Liver (tissue), 3 donors: Measurements from ENCODE around the gene SERPINB4.

Experiments used
- CTCF ChIP-seq: fragments of 150-350 bp; IDR thresholded peaks from 2 replicates; pipeline ENCODE4 v1.5.1; 2017; ENCODE audit warnings: improper control_type of control experiment, low read depth, low read length; ENCODE audit not compliant: missing input control
- EGR1 ChIP-seq, 2 donors: IDR thresholded peaks; 2 replicates each; pipeline ENCODE4 v1.6.1; 2016 to 2018; ENCODE audit warnings: antibody characterized with exemption in 2 of 2, low read depth in 2 of 2
- FOXA1 ChIP-seq: IDR thresholded peaks from 2 replicates; pipeline ENCODE4 v1.6.1; 2016; ENCODE audit warnings: antibody characterized with exemption
- GABPA ChIP-seq, 2 donors: IDR thresholded peaks in 1 of 2; conservative IDR thresholded peaks in 1 of 2; 2 replicates each; pipeline ENCODE4 v1.6.1; 2016; ENCODE audit warnings: antibody characterized with exemption in 2 of 2, mild to moderate bottlenecking in 1 of 2, moderate library complexity in 1 of 2
- HNF4G ChIP-seq: IDR thresholded peaks from 2 replicates; pipeline ENCODE4 v1.6.1; 2016; ENCODE audit warnings: antibody characterized with exemption
- MAX ChIP-seq: IDR thresholded peaks from 2 replicates; pipeline ENCODE4 v1.6.1; 2016; ENCODE audit warnings: antibody characterized with exemption
- RAD21 ChIP-seq, 2 donors: IDR thresholded peaks; 2 replicates each; pipeline ENCODE4 v1.6.1; 2016; ENCODE audit warnings: antibody characterized with exemption in 2 of 2, mild to moderate bottlenecking in 2 of 2
- RXRA ChIP-seq, 2 donors: IDR thresholded peaks; 2 replicates each; pipeline ENCODE4 v1.6.1; 2017 to 2018; ENCODE audit warnings: antibody characterized with exemption in 2 of 2, mild to moderate bottlenecking in 1 of 2
- SP1 ChIP-seq: IDR thresholded peaks from 2 replicates; pipeline ENCODE4 v1.6.1; 2018; ENCODE audit warnings: antibody characterized with exemption, mild to moderate bottlenecking
- TAF1 ChIP-seq: conservative IDR thresholded peaks from 2 replicates; pipeline ENCODE4 v1.6.1; 2016; ENCODE audit warnings: antibody characterized with exemption, mild to moderate bottlenecking
- YY1 ChIP-seq: IDR thresholded peaks from 2 replicates; pipeline ENCODE4 v1.6.1; 2016; ENCODE audit warnings: antibody characterized with exemption, mild to moderate bottlenecking
- TF ChIP-seq, protein P1 (sequence below): IDR thresholded peaks from 2 replicates; pipeline ENCODE4 v1.6.1; 2016; ENCODE audit warnings: antibody characterized with exemption, mild to moderate bottlenecking
- TF ChIP-seq, protein P2 (sequence below): IDR thresholded peaks from 2 replicates; pipeline ENCODE4 v1.6.1; 2016; ENCODE audit warnings: antibody characterized with exemption
- donor health status: healthy.
- donor health status: healthy.

DNA sequence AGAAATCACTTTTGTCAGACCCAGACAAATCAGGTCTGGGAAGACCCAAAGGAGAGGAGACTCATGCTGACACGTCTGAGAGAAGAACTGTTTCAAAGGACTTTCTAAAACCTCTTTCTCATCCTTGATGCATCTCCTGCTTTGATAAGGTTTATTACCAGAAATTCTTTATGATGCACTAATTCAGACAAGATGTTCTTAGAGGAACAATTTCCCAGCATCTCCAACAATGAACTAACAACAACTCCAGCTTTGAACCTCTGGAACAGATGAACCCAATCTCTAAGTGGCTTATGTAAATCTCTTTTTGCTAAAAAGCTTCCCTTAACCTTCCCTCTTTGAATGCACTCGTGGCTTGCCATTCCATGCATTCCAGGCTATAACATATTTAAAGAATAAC lies 42.8 kb upstream of the SERPINB4 start:
- TF ChIP-seq CTCF (no peak), HNF4G (no peak), RAD21 (IDR thresholded peaks at IDR 0.05) (no peak), MAX (no peak), EGR1 (IDR thresholded peaks at IDR 0.05; ENCODE audit: low read depth in 2 of 2) (no peak), SP1 (no peak), YY1 (no peak), TAF1 (no peak), RXRA (IDR thresholded peaks at IDR 0.05) (no peak), GABPA (IDR thresholded peaks at IDR 0.05 in 1 of 2, conservative IDR thresholded peaks at IDR 0.05 in 1 of 2) (no peak), FOXA1 (no peak)
- TF ChIP-seq, protein P1, sequence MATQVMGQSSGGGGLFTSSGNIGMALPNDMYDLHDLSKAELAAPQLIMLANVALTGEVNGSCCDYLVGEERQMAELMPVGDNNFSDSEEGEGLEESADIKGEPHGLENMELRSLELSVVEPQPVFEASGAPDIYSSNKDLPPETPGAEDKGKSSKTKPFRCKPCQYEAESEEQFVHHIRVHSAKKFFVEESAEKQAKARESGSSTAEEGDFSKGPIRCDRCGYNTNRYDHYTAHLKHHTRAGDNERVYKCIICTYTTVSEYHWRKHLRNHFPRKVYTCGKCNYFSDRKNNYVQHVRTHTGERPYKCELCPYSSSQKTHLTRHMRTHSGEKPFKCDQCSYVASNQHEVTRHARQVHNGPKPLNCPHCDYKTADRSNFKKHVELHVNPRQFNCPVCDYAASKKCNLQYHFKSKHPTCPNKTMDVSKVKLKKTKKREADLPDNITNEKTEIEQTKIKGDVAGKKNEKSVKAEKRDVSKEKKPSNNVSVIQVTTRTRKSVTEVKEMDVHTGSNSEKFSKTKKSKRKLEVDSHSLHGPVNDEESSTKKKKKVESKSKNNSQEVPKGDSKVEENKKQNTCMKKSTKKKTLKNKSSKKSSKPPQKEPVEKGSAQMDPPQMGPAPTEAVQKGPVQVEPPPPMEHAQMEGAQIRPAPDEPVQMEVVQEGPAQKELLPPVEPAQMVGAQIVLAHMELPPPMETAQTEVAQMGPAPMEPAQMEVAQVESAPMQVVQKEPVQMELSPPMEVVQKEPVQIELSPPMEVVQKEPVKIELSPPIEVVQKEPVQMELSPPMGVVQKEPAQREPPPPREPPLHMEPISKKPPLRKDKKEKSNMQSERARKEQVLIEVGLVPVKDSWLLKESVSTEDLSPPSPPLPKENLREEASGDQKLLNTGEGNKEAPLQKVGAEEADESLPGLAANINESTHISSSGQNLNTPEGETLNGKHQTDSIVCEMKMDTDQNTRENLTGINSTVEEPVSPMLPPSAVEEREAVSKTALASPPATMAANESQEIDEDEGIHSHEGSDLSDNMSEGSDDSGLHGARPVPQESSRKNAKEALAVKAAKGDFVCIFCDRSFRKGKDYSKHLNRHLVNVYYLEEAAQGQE: no peak
- TF ChIP-seq, protein P2, sequence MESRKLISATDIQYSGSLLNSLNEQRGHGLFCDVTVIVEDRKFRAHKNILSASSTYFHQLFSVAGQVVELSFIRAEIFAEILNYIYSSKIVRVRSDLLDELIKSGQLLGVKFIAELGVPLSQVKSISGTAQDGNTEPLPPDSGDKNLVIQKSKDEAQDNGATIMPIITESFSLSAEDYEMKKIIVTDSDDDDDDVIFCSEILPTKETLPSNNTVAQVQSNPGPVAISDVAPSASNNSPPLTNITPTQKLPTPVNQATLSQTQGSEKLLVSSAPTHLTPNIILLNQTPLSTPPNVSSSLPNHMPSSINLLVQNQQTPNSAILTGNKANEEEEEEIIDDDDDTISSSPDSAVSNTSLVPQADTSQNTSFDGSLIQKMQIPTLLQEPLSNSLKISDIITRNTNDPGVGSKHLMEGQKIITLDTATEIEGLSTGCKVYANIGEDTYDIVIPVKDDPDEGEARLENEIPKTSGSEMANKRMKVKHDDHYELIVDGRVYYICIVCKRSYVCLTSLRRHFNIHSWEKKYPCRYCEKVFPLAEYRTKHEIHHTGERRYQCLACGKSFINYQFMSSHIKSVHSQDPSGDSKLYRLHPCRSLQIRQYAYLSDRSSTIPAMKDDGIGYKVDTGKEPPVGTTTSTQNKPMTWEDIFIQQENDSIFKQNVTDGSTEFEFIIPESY: no peak
